T-helper 9 cell (primary cell): Measurements from ENCODE around the gene ATP9B.
"Not testable (repeated sequence)": the region's sequence is repeated elsewhere in the genome, so short reads cannot be mapped to it uniquely, and the experiment has no call there.

ENCODE experiments used
- DNase-seq: peaks from one replicate; pipeline ENCODE4 v3.0.0-alpha.2; 2020

ATP9B gene

DNA sequence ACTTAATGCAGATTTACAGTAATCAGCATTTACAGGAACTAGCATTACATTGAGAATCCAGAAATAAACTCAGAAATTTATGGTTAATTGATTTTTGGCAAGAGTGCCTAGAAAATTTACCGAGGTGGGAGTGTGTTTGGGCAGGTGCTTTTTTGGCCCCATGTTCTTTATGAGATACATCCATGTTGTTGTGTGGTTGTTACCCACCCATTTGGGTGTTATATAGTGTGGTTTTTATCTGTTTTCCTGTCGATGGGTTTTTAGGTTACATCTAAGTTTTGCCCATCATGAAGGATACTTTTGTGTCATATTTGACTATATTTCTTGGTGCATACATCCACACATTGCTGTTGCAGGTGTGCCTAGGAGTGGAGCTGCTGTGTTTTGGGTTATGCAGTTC lies 82.0 kb downstream of the ATP9B start:
- DNase-seq, result no peak

DNA sequence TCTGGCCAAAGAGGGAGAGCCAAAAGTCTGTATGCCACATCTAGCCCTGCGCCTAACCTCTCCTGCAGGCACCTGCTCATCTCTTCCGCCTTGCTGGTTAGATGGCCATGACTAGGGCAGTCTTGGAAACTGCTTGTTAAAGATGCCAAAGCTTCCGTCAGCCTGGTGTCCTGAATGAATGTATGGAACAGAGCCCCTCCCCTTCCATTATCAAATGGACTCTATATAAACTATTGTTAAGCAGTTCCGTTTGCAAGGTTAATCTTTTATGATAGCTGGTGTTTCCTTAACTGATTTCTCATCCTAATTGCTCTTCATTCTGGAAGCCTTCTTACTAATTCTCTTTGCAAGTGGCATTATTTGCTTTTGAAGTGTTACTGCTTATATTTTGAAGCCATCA lies 87.1 kb downstream of the ATP9B start:
- DNase-seq, result no peak

- DNase-seq, result no peak
Measured at GRCh38 chr18:79164706-79165105, 95.5 kb downstream of the ATP9B start.

DNA sequence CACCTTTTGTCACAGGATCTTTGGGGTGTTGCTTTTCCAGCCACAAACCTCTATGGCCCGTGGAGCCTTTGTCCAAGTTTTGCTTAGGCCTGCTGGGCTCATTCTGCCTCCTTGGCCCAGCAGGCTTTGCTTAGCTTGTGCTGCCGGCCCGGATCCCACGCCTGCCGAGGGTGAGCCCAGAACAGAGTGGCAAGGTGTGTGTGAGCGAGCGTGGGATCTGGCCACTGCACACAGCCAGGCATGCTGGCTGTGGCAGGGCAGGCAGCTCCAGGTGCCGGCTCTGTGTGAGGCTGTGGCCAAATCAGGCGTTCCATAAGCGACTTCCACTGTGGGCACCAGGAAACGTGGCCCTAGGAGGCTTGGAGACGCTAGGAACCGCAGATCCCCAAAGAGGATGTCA lies 97.5 kb downstream of the ATP9B start:
- no peak for DNase-seq

DNA sequence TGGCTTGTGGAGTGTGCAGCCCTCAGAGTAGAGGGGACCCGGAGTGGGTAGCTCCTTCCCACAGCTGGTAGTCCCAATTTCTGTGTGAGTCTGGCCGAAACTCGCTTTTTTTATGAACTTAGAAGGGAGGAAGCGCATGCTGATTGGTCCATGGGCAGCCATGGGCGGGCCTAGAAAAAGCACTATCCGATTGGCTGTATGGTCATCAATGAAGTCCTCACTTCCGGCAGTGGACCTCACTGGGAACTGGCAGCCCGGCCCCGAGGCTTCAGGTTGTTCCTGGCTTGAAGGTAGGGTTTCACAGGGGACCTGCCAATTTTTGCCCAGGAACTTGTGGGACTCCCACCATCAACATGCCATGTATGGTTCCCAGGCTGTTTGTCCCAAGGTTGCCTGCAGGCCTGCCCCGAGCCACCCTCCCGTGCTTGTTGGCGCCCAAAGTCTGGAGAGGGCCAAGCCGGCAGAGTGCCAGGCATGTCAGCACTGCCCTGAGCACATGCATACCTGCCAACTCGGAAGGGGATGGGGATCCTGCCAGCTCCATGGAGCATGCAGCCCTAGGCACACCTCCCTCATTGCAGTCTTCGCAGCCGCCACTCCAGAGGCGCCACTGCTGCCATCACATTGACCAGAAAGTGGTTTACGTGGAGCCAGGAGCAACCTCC lies 98.5 kb downstream of the ATP9B start:
- DNase-seq, result no peak

DNA sequence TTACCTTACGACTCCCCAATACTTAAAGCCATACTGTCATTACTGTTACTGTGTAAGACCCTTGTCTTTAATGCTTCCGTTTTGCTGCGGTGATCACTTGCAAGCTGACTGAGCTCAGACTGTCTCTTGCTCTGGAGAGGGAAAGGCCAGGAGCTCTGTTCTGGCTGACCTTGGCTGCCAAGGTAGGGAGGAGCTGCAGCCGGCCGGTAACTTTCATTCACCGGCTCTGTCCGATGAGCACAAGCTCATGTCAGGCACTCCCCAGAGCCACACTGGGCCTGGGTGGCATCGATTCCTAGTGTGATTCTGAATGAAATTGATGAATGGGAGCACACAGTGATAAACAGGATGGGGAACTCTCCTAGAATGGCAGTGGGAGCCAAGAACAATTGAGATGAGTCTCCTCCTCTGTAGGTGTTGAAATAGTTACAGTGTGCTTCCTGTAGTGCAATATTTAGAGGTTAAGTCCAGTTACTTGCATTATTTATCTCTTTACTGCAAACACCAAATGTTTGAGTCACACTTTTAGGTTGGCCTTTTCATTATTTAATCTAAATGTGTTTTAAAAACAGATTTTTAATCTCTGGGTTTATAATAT lies 100.9 kb downstream of the ATP9B start:
- DNase-seq, result no peak

DNA sequence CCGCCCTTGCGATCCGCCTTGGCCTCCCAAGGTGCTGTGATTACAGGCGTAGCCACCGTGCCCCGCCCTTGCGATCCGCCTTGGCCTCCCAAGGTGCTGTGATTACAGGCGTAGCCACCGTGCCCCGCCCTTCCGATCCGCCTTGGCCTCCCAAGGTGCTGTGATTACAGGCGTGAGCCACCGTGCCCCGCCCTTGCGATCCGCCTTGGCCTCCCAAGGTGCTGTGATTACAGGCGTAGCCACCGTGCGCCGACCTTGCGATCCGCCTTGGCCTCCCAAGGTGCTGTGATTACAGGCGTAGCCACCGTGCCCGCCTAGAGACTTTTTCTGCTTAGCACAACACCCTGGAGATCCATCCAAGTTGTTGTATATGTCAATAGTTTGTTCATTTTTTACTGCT lies 103.1 kb downstream of the ATP9B start:
- DNase-seq, result not testable (repeated sequence)

GRCh38 chr18:79173742-79174141 lies 104.5 kb downstream of the ATP9B start:
- no peak for DNase-seq

- no peak for DNase-seq
Measured at GRCh38 chr18:79178113-79178531, 108.9 kb downstream of the ATP9B start.

- DNase-seq, result no peak
Measured at GRCh38 chr18:79182047-79182713, 113.0 kb downstream of the ATP9B start.

GRCh38 chr18:79185648-79186047 lies 116.5 kb downstream of the ATP9B start:
- no peak for DNase-seq

GRCh38 chr18:79186649-79187048 lies 117.5 kb downstream of the ATP9B start:
- DNase-seq, result no peak

- DNase-seq, result no peak
Measured at GRCh38 chr18:79187532-79188277, 118.5 kb downstream of the ATP9B start.

DNA sequence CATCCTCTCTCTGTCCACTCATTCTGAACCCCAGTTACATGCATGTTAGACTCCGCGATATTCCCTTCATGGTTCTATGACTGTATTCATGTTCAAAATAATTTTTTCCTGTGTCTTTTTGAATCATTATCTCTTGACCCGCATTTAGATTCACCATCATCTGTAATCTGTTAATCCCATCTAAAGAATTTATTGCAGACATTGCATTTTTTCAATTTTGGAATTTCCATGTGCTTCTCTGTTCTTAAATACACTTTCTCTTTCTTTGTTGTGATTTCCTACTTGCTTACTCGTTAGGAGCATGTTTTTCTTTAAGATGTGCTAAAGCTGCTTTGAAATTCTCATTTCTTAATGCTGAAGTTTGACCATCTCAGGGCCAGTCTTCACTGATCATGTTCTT lies 122.2 kb downstream of the ATP9B start:
- DNase-seq, result no peak

DNA sequence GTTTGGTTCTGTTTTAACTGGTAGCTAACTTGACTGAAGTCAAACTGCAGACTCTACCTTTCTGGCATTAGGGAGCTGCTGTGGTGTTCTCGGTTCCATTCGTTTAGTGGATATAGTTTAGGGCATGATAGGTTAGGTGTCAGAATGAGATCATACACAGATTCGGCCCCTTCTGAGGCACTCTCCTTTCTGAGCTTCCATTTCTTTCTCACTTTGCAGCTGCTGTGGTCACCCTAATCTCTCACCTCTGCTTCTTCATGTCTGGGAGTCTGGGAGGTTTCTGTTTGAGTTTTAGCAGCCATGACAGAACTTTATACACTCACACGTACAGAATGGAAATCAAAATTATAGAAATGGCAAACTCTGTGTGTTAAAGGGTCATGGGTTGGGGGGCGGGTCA lies 122.8 kb downstream of the ATP9B start:
- DNase-seq, result no peak

DNA sequence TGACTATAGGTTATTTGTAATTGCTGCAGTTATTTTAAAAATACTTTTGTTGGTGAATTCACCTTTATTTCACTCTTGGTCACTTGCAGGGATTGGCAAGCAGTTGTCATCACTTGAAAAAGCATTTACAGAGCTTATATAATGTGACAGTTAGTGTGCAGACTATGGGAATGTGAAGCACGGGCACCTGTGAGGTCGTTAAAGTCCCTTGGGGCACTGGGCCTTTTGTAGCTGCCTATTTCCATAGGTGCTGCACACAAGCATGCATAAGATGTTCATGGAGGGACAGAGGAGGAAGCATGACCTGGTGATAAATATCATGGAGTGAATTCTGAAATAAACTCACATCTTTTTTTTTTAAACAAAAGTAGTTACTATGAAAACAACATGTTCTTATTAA lies 124.6 kb downstream of the ATP9B start:
- no peak for DNase-seq

DNA sequence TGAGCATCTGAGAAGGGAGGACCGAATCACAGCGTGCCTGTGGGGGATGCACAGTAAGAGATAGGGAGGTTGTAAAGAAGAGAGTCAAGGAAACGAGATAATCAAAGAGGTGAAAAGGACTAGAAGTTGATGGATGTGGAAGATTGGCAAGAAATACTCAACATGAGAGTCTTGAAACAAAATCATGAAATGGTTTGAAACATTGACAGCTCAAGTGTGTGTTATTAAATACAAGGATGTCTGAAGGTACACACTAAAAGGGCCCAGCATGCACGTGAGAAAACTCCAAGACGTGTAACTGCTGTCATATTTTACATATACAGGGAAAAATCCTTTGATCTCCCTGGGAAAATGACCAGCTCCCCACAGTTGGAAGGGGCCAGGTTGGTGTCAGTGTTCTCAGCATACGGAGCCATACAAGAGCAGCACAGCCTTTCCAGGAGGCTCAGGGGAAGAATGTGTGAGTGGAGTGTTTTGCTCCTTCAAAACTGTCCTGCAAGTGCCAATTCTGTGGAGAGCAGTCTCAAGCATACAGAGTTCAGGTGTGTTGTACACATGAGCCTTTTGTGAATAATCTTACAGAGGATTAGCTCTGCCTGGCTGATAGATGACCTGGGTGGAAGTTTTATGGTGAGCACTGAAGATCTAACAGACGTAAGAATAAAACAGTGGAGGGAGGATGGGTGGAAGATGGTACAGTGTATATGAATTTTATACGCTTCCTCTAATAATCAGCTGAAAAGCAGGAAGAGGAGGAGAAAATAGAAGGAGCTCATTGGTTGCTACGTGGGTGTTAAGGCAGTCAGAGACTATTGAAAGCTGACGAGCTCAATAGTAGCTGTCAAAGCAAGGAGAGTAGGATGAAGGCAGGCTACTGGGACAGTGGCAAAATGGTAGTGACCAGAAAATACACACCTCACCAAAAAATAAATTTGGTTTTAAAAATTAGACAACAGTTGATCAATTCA lies 126.8 kb downstream of the ATP9B start:
- DNase-seq, result no peak

DNA sequence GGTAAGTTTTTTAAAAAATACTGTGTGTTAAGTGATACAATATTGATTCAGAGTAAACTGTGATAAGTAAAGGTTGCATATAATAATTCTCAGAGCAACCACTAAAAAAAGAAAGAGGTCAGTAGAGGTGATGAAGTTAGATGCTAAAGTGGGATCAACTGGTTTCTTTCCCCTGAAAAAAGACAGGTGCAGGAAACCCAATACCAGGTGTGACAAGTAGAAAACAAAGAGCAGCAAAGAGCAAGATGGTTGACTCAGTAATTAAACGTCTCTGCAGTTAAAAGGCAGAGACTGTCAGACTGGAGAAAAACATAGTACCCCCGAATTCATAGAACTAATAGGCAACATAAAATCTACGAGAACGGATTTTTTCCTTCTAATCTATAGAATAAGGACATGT lies 128.3 kb downstream of the ATP9B start:
- DNase-seq, result no peak

- no peak for DNase-seq
Measured at GRCh38 chr18:79199691-79200374, 130.6 kb downstream of the ATP9B start.

DNA sequence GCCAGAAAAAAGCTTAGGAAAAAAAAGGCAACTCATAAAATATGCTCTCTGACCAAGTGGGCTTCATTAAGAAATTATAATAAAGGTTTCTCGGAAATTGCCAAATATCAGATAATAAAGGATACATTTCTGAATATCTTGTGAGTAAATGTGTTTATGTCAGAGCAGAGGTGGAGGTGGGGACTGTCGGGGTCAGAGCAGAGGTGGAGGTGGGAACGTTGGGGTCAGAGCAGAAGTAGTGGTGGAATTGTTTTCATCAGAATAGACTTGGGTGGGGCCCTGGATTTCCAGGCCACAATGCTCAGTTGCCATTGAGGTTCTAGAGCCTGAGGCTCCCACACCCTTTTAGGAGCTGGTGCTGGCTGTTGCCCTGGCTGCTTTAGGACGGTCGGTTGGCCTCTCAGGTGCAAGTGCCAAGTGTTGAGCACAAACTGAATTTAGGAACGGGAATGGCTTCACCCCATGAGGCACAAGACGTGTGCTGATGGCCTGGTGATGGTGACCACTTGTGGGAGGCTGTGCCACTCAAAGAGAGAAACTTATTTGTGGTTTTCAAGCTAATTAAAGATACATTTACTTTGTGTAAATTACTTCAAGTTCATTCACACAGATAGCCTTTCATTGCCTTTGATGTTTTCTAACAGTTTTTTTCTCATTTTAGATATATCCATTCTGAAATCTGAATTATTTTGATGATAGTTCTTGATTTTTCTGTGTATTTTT lies 131.5 kb downstream of the ATP9B start:
- DNase-seq, result peak; percentile 11

- DNase-seq, result no peak
Measured at GRCh38 chr18:79203017-79203605, 133.9 kb downstream of the ATP9B start.
